Hepatocyte (in vitro differentiated cells): ENCODE measurements around the gene UBE2O.

ENCODE experiments used
- CTCF ChIP-seq: fragments of 200-600 bp; sonication (generic); IDR thresholded peaks from 2 replicates; pipeline ENCODE4 v1.5.1; 2016; ENCODE audit warnings: antibody characterized with exemption, mild to moderate bottlenecking; ENCODE audit not compliant: poor library complexity
- EZH2 ChIP-seq: fragments of 200-600 bp; sonication (generic); IDR thresholded peaks from 2 replicates; pipeline ENCODE4 v1.6.1; 2016; ENCODE audit warnings: antibody characterized with exemption, mild to moderate bottlenecking, borderline replicate concordance
- EZH2phosphoT487 ChIP-seq: fragments of 200-600 bp; sonication (generic); IDR thresholded peaks from one replicate; pipeline ENCODE4 v1.6.1; 2018; ENCODE audit warnings: antibody characterized with exemption, mild to moderate bottlenecking, low read depth, moderate library complexity; ENCODE audit not compliant: unreplicated experiment, severe bottlenecking

DNA sequence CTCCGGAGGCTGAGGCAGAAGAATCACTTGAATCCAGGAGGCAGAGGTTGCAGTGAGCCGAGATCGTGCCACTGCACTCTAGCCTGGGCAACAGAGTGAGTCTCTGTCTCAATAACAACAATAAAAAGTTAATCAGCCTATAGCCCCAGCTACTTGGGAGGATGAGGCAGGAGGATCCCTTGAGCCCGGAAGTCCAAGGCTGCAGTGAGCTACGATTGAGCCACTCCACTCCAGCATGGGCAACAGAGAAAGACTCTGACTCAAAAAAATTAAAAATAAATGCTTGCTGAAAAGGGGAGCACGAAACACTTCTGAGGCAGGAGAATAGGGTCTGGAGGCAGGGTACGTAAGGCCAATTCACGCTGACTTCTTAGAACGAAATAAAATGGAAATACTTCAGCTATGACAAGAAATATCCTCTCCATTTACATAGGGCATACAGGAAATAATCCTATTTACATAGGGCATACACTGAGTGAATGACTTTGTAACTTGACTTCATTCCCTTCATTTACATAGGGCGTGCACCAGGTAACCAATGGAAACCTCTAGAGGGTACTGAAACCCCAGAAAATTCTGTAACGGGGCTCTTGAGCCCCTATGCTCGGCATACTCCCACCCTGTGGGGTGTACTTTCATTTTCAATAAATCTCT is 96.0 kb downstream of the UBE2O start:
- TF ChIP-seq CTCF (no peak), EZH2phosphoT487 (no peak), EZH2 (no peak)
